Measurements from ENCODE around the gene SMARCD3.

GRCh38 chr7:151252561-151252835 is 4.0 kb upstream of the SMARCD3 start:
- no peak for TF ChIP-seq POLR2A (IDR thresholded peaks at IDR 0.05)
- no peak for TF ChIP-seq CTCF (IDR thresholded peaks at IDR 0.05)

Data from prostate gland (tissue), 2 donors.